ENCODE data around the gene FRMD3.

Gene FRMD3

DNA sequence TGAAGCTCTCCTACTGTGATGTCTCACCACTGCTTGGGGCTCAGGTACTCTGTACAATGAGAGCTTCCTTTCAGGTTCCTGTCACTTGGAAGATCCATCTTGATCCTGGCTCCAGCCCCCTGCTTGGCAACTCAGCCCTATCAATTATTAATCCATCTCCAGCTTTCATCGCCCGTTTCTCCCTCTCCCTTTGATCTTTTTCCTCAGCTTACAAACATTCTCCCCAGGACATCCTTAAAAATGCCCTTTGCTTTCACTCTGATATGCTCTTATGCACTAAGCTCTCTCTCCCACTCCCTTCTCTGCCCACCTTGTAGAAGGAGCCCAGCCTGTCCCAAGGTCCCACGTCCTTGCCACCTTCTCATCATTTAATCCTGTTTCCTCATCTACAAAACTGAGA lies 109.0 kb downstream of the FRMD3 start:
- no peak for DNase-seq (ENCODE audit: low read depth)
- H3K4me3 ChIP-seq (replicated peaks; ENCODE audit: low read depth, low read length), result no peak overlapping the region
- TF ChIP-seq, protein P1, sequence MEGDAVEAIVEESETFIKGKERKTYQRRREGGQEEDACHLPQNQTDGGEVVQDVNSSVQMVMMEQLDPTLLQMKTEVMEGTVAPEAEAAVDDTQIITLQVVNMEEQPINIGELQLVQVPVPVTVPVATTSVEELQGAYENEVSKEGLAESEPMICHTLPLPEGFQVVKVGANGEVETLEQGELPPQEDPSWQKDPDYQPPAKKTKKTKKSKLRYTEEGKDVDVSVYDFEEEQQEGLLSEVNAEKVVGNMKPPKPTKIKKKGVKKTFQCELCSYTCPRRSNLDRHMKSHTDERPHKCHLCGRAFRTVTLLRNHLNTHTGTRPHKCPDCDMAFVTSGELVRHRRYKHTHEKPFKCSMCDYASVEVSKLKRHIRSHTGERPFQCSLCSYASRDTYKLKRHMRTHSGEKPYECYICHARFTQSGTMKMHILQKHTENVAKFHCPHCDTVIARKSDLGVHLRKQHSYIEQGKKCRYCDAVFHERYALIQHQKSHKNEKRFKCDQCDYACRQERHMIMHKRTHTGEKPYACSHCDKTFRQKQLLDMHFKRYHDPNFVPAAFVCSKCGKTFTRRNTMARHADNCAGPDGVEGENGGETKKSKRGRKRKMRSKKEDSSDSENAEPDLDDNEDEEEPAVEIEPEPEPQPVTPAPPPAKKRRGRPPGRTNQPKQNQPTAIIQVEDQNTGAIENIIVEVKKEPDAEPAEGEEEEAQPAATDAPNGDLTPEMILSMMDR (IDR thresholded peaks at IDR 0.05; ENCODE audit: low read length, missing control alignments), result no peak

DNA sequence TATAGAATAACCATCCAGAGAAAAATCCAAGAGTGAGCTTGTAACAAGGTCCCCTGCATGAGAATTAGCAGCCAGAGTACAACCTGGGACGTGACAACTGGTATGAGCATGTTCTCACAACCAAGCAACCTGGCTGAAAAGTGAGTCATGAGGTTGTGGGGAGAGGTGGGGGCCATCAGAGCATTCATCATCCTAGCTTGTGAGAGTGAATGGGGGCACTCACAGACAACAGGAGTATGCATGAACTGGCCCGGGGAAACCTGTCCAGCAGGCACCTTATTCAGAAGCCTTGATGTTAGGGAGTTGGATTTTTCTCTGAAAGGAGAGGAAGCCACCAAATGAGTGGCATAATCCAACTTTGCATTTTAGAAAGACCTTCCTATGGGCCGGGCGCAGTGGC lies 113.0 kb downstream of the FRMD3 start:
- TF ChIP-seq, protein P1 (IDR thresholded peaks at IDR 0.05; ENCODE audit: low read length, missing control alignments), result no peak
- DNase-seq (ENCODE audit: low read depth), result no peak
- no peak overlapping the region for H3K4me3 ChIP-seq (replicated peaks; ENCODE audit: low read depth, low read length)

DNA sequence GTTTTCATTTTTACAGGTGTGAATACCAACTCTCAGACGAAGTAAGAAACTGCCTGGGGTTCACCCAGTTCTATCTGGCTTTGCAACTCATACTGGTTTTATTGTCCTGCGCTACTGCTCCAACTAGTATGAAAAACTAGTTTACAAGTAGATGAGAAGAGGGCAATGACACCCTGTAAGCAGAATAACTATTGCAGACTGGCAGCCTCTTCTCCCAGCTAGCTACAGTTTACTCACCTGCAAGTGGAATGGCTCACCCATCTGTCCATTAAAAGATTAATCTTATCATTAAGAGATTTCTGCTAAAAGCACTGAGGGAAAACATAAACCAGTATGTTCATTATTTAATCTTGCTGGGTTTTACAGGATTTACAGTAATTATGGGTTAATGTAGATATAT lies 113.4 kb downstream of the FRMD3 start:
- H3K4me3 ChIP-seq (replicated peaks; ENCODE audit: low read depth, low read length), result no peak overlapping the region
- TF ChIP-seq, protein P1 (IDR thresholded peaks at IDR 0.05; ENCODE audit: low read length, missing control alignments), result no peak
- DNase-seq (ENCODE audit: low read depth), result no peak

GRCh38 chr9:83423815-83424707 lies 114.1 kb downstream of the FRMD3 start:
- TF ChIP-seq, protein P1 (IDR thresholded peaks at IDR 0.05; ENCODE audit: low read length, missing control alignments), result no peak
- no peak for DNase-seq (ENCODE audit: low read depth)

GRCh38 chr9:83422527-83422926 lies 115.7 kb downstream of the FRMD3 start:
- no peak overlapping the region for H3K4me3 ChIP-seq (replicated peaks; ENCODE audit: low read depth, low read length)
- DNase-seq (ENCODE audit: low read depth), result peak; percentile 39
- TF ChIP-seq, protein P1 (IDR thresholded peaks at IDR 0.05; ENCODE audit: low read length, missing control alignments), result no peak

More at GRCh38 chr9:83423815-83424707, 114.1 kb downstream of the FRMD3 start:
- no peak overlapping the region for H3K4me3 ChIP-seq (replicated peaks; ENCODE audit: low read depth, low read length)

DNA sequence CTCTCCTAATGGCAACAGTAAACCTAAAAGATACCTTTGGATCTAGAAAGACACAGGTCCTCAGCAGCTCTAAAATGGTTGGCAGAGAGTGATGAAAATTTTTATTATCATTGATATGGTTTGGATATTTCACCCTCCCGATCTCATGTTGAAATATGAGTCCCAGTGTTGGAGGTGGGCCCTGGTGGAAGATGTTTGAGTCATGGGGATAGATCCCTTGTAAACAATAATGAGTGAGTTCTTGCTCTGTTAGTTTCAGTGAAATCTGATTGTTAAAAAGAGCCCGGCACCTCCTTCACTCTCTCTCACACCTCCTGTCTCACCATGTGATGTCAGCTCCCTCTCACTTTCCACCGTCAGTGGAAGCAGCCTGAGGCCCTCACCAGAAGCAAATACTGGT lies 117.7 kb downstream of the FRMD3 start:
- TF ChIP-seq, protein P1 (IDR thresholded peaks at IDR 0.05; ENCODE audit: low read length, missing control alignments), result no peak
- DNase-seq (ENCODE audit: low read depth), result no peak
- H3K4me3 ChIP-seq (replicated peaks; ENCODE audit: low read depth, low read length), result no peak overlapping the region

GRCh38 chr9:83419961-83420360 lies 118.2 kb downstream of the FRMD3 start:
- no peak for DNase-seq (ENCODE audit: low read depth)
- no peak overlapping the region for H3K4me3 ChIP-seq (replicated peaks; ENCODE audit: low read depth, low read length)
- TF ChIP-seq, protein P1 (IDR thresholded peaks at IDR 0.05; ENCODE audit: low read length, missing control alignments), result no peak
